Measurements from ENCODE around the gene PLA2G15. TPM values are rescaled to one million over a fixed set of nuclear protein-coding genes. Genes with fewer than 3 reads are reported as not detected.

PLA2G15 gene, protein sequence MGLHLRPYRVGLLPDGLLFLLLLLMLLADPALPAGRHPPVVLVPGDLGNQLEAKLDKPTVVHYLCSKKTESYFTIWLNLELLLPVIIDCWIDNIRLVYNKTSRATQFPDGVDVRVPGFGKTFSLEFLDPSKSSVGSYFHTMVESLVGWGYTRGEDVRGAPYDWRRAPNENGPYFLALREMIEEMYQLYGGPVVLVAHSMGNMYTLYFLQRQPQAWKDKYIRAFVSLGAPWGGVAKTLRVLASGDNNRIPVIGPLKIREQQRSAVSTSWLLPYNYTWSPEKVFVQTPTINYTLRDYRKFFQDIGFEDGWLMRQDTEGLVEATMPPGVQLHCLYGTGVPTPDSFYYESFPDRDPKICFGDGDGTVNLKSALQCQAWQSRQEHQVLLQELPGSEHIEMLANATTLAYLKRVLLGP
- 28.8 TPM for total RNA-seq

DNA sequence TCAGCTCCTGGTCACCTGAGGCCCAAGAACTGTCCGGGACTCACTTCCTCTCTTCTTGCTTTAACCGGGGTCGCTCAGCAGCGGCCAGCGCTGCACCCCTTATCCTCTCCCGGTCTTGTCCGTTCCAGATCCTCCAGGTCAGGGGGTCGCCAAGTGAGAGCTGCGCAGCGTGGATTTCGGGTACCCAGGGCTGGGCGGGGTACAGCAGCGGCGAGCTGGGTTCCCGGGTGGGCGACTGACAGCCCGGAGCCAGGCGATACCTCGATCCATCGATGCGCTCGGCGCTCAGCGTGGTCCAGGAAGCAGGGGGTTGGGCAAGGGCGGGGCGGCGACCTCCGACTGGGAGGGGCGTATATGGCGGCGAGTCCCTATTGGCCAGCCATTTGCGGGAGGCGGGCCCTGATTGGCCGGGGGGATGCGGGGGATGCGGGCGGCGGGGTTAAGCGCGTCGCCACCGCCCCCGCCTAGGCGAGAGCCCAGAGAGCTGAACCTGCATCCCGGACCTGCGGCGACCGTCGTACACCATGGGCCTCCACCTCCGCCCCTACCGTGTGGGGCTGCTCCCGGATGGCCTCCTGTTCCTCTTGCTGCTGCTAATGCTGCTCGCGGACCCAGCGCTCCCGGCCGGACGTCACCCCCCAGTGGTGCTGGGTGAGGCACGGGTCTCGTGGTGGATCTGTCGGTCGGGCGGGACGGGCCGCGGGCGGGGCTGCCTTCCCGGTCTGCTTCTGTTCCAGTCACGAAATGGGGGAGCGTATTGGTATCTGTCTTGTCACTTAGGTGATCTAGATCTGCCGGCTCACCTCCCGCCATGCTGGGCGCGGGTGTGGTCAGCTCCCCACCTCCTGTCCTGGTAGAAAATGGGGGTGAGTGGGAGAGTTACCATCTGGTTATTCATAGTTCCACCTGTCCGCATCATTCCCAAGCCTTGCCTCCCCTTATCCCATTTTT lies at the start of gene PLA2G15:
Gene PLA2G15, plus strand, starts transcription at position 471 of the 951 bp plus-strand sequence. Its CDS starts 54 bp downstream, at position 525.

DNA sequence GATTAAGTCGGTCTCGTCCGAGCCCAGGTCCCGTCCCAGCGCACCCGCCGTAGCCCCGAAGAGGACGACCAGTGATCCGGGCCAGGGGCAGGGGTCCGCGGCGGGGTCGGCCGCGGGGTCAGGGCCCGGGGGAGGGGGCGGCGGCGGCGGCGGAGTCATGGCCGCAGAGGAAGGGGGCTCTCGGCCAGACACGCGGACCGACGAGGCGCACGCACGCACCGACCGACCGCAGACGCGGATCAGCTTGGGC lies 9.4 kb upstream of the PLA2G15 start, which contains the start of gene ESRP2:
Gene ESRP2, minus strand, starts transcription at position 241 of the 250 bp plus-strand sequence. Its CDS starts 82 bp downstream, at position 159.

DNA sequence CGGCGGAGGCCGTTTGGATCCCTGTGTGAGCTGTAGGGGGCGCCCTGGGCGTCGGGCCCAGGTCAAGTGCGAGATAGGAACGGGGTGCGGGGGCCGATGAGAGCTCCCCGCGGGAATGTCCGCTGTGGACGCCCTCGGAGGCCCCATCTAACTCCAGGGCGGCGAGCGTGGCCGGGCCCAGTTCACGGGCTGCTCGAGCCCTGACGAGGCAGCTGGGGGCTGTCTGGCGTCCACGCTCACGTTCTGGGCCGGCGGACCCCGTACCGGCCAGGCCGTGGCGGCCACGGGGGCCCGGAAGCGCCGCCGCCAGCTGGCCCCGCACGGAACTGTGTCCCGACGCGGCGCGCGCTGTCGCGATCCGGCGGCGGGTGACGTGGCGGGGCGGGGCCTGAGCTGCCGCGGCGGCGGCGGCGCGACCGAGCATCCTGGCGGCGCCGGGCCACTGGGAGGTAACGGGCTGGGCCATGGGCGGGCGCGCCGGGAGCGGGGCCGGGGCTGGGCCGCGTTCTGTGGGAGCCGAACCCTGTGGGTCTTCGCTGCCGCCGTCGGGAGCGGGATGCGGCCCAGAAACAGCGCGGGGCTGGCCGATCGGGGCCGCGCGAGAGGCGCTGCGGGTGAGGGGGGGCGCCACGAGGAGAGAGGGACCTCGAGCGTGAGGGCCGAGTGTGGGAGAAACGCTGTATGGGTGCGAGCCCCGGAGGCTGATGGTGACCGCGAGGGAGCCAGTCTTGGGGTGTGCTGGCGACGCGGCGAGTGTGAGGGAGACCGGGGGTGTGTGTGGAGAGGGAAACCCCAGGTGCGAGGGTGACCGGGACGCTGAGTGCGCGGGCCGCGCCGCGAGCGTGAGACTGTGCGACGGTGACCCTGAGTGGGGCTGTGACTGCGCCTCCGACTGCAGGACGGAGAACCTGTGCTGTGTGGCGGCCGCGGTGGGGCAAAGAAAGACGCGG lies 19.2 kb downstream of the PLA2G15 start, which contains the start of gene SLC7A6:
Gene SLC7A6, plus strand, starts transcription at position 399 of the 950 bp plus-strand sequence. CDS start 10,201 bp downstream, outside the sequence.

Small RNA genes within 50 kb of the gene (small RNA-seq; reads per million reads assigned to genes)
- not detected for gene RNU6-1262P

Other genes starting within 250 kb of the PLA2G15 start
- gene DPEP2, start 245.9 kb upstream of the PLA2G15 start, total RNA-seq = 1.4 TPM
- gene DPEP2NB, start 229.5 kb upstream of the PLA2G15 start, total RNA-seq = not detected
- 10.4 TPM for gene DDX28, start 222.1 kb upstream of the PLA2G15 start, total RNA-seq
- 11.8 TPM for gene DUS2, start 222.1 kb upstream of the PLA2G15 start, total RNA-seq
- 27.5 TPM for gene NFATC3, start 160.0 kb upstream of the PLA2G15 start, total RNA-seq
- gene ESRP2, start 9.2 kb upstream of the PLA2G15 start, total RNA-seq = 0.92 TPM
- gene SLC7A6, start 19.2 kb downstream of the PLA2G15 start, total RNA-seq = 26.1 TPM
- 13.1 TPM for gene SLC7A6OS, start 65.6 kb downstream of the PLA2G15 start, total RNA-seq
- 50.3 TPM for gene PRMT7, start 65.6 kb downstream of the PLA2G15 start, total RNA-seq
- 69.0 TPM for gene SMPD3, start 203.1 kb downstream of the PLA2G15 start, total RNA-seq